NCI-H187 (cell line): Measurements from ENCODE around the gene OPHN1.
"Not testable (repeated sequence)": the region's sequence is repeated elsewhere in the genome, so short reads cannot be mapped to it uniquely, and the experiment has no call there.

ENCODE experiments used
- DNase-seq, 2 experiments: peaks; one replicate each; lab custom pipeline; 2025; lab: John Stamatoyannopoulos, UW

Gene OPHN1

GRCh38 chrX:68147848-68148247 is 285.4 kb downstream of the OPHN1 start:
- no peak for DNase-seq

DNA sequence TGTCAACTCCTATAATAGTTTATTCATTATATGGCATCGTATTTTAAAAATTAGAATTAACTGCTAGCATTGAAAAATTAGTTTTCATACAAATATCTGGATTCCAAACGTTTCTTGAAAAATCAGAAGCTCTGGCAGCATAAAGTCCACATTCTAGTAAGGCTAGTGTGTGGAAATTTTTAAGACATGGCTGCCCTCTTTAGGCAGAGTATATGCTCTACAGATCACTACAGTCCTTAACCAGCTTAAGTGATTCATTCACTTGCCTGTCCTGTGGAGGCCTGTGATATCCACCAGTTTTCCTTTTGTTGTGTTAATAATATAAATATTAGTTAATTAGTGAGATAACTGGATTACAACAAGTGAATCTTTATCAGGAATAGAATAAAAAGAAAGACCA is 287.2 kb downstream of the OPHN1 start:
- no peak for DNase-seq

GRCh38 chrX:68139791-68140190 is 293.5 kb downstream of the OPHN1 start:
- DNase-seq = no peak

DNA sequence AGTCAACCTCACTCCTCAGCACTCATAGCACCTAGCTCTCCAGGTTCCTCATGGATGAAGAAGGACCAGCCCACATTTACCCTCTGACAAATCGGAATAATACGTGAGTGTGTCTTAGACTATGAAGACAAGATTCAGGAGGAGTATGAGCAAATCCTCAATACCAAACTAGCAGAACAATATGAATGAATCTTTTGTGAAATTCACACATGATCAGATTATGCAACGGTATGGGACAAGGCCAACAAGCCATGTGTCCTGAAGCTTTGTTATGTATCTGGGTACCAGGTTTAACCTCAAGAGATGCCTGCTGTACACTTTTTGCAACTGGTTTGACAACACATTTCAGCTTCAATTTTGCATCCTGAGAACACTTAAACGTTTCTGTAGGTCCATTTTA is 300.1 kb downstream of the OPHN1 start:
- no peak for DNase-seq

DNA sequence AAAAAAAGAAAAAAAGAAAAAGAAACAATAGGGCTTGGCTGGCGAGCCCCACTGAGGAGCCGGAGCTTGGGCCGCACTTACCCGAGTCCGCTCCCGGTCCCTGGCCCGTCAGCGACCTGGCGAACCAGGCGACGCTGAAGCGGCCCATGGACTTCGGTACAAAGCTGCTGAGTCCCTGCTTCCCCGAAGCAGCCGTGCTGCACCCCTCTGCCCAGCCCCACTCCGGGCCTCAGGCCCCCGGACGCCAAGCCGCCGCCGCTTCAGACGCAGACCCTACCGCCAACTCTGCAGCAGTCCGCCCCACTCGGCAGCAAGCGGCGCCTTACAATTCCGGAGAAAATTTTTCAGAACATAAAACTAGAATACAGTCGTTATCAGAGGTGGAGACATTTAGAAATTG is 300.5 kb downstream of the OPHN1 start:
- DNase-seq = no peak

GRCh38 chrX:68121835-68122234 is 311.5 kb downstream of the OPHN1 start:
- DNase-seq = no peak

GRCh38 chrX:68121371-68121770 is 311.9 kb downstream of the OPHN1 start:
- no peak for DNase-seq

DNA sequence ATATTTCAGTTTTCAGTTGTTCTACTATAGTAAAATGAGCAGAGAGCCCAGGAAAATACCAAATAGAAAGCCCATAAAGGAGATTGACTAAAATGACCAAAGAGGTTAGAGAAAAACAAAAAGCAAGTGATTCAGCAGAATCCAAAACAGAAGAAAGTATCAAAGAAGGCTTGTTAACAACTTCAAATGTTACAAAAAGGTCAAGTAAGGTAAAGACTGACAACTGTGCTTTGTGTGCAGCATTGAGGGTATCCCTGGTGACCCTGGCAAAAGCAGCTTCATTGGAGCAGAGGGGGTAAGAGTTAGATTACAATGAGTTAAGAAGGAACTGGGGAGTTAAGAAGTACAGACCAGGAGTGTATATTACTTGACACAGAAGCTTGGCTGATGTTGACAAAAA is 317.9 kb downstream of the OPHN1 start:
- DNase-seq = no peak

- no peak for DNase-seq
Measured at GRCh38 chrX:68114573-68115129, 318.6 kb downstream of the OPHN1 start.

- DNase-seq = no peak
Measured at GRCh38 chrX:68113837-68114572, 319.3 kb downstream of the OPHN1 start.

GRCh38 chrX:68112321-68112720 is 321.0 kb downstream of the OPHN1 start:
- no peak for DNase-seq

GRCh38 chrX:68109162-68109561 is 324.1 kb downstream of the OPHN1 start:
- DNase-seq = no peak

- DNase-seq = no peak
Measured at GRCh38 chrX:68098431-68098830, 334.9 kb downstream of the OPHN1 start.

DNA sequence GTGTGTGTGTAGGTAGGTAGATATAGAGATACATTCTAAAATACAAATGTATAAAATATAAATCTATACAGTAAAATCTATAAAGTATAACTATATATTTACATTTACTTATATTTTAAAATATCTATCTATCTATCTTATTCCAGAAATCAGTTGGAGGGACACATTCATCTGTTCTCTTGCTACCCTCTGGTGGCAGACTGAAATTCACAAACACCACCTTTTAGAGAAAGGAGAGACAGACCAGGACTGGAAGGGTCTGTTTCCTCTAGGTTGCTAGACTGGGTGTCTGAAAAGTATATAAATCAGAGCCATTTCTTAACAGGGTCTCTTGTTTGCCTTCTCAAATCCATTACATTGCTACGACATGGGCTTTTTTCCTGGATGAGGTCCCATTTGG is 343.0 kb downstream of the OPHN1 start:
- DNase-seq = no peak

DNA sequence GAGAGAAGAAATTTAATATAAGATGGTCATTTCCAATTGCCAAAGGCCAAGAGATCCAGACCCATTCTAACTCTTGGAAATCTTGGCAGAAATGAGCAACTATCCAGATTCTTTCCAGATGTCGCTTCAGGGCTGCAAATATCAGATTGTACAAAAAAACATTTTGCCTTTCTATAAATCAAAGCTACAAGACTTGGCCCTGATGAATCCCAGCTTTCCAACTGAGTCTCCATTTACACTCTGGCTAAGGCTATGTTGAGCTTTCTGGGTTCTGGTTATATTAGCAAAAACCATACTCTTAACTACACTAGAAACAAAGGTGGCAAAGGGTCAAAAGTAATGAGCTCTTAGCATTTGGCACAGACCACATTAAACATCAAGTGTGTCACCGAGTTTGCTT is 345.8 kb downstream of the OPHN1 start:
- no peak for DNase-seq

GRCh38 chrX:68086709-68087108 is 346.6 kb downstream of the OPHN1 start:
- no peak for DNase-seq

- no peak for DNase-seq
Measured at GRCh38 chrX:68084765-68085164, 348.5 kb downstream of the OPHN1 start.

GRCh38 chrX:68083510-68083909 is 349.8 kb downstream of the OPHN1 start:
- no peak for DNase-seq

GRCh38 chrX:68079961-68080360 is 353.3 kb downstream of the OPHN1 start:
- no peak for DNase-seq

GRCh38 chrX:68078801-68079200 is 354.5 kb downstream of the OPHN1 start:
- DNase-seq = not testable (repeated sequence)

- DNase-seq = no peak
Measured at GRCh38 chrX:68077378-68077777, 355.9 kb downstream of the OPHN1 start.

GRCh38 chrX:68072041-68072440 is 361.3 kb downstream of the OPHN1 start:
- no peak for DNase-seq

DNA sequence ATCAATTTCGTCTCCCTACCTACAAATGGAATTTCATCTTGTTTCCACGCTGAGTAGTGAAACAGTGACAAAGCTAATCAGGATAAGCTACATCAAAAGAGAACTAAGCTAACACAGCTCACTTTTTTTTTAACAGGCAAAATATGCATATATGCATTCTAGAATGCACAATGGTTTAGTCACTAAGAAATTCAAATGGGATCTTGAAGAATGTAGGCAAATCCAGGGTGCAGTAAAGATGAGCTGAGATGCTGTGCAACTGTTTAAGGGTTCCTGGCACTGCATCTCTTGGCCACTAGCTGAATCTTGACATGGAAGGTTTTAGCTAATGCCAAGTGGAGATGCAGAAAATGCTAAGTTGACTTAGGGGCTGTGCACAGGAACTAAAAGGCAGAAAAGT is 363.2 kb downstream of the OPHN1 start:
- DNase-seq = not testable (repeated sequence)

GRCh38 chrX:68061206-68061535 is 372.1 kb downstream of the OPHN1 start:
- no peak for DNase-seq
